ENCODE measurements around the gene ROBO3.

The ROBO3 gene

DNA sequence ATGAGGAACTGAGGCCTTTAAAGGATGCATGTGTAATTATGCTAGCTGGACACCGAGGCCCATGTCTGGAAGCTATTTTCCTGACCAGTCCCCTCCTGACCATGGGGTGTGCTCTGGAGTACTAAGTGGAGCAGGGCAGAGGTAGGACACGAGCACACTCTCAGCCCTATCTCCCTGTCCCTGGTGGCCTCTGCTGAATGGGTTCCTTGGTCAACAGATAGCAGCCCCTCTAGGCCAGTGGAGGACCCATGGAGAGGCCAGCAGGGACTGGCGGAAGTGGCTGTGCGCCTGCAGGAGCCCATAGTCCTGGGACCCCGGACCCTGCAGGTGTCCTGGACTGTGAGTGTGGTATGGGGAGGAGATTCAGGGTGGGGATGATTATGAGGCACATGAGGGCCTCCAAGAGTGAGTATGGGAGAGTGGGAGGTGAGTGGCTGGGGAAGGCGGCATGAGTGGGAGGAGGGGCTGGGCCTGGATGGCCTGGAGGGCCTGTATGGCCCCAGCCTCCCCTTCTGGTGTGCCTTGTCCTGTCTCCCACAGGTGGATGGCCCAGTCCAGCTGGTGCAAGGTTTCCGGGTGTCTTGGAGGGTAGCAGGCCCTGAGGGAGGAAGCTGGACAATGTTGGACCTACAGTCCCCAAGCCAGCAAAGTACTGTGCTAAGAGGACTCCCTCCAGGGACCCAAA is 9.5 kb downstream of the ROBO3 start:
- no peak overlapping the region for H3K4me3 ChIP-seq (ENCODE audit: low read length in 2 of 2)
- H3K27ac ChIP-seq (ENCODE audit: low read depth in 2 of 2, low read length in 2 of 2), result no peak overlapping the region
- no peaks in the 10 kb centered on the region for H3K9me3 ChIP-seq (ENCODE audit: control insufficient read depth in 2 of 2, low read length in 2 of 2)
- no peak overlapping the region for H3K9ac ChIP-seq (ENCODE audit: low read depth in 1 of 2, low read length in 2 of 2)
- peaks cover 2 to 5% of the 10 kb centered on the region in 2 donors for H3K4me1 ChIP-seq (ENCODE audit: control insufficient read depth in 2 of 2, insufficient read depth in 2 of 2, low read length in 2 of 2)
- peaks cover 24 to 43% of the 10 kb centered on the region in 2 donors for H3K27me3 ChIP-seq (ENCODE audit: control insufficient read depth in 2 of 2, insufficient read depth in 2 of 2, low read length in 2 of 2)
- H3K36me3 ChIP-seq (ENCODE audit: control insufficient read depth in 2 of 2, insufficient read depth in 2 of 2, low read length in 2 of 2), result no peaks in the 10 kb centered on the region

DNA sequence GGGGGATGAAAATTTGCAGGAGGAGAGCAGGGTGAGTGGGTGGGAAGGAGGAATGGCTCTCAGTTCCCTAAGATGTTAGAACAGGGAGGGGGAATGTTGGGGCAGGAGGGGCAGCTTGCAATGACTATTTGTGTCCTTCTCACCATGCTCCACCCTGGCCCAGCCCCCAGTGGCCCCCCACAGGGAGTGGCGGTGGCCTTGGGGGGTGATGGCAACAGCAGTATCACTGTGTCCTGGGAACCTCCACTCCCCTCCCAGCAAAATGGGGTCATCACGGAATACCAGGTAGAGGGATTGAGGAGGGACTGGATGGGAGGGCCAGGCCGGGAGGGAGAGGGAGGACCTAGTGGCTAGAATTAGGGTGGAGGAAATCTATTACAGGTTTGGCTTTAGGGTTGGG is 10.2 kb downstream of the ROBO3 start:
- Histone ChIP-seq H3K27ac (ENCODE audit: low read depth in 2 of 2, low read length in 2 of 2) (no peak overlapping the region), H3K9me3 (ENCODE audit: control insufficient read depth in 2 of 2, low read length in 2 of 2) (no peaks in the 10 kb centered on the region), H3K36me3 (ENCODE audit: control insufficient read depth in 2 of 2, insufficient read depth in 2 of 2, low read length in 2 of 2) (no peaks in the 10 kb centered on the region), H3K4me1 (ENCODE audit: control insufficient read depth in 2 of 2, insufficient read depth in 2 of 2, low read length in 2 of 2) (peaks cover 2 to 5% of the 10 kb centered on the region in 2 donors), H3K9ac (ENCODE audit: low read depth in 1 of 2, low read length in 2 of 2) (no peak overlapping the region), H3K4me3 (ENCODE audit: low read length in 2 of 2) (no peak overlapping the region), H3K27me3 (ENCODE audit: control insufficient read depth in 2 of 2, insufficient read depth in 2 of 2, low read length in 2 of 2) (peaks cover 17 to 36% of the 10 kb centered on the region in 2 donors)

DNA sequence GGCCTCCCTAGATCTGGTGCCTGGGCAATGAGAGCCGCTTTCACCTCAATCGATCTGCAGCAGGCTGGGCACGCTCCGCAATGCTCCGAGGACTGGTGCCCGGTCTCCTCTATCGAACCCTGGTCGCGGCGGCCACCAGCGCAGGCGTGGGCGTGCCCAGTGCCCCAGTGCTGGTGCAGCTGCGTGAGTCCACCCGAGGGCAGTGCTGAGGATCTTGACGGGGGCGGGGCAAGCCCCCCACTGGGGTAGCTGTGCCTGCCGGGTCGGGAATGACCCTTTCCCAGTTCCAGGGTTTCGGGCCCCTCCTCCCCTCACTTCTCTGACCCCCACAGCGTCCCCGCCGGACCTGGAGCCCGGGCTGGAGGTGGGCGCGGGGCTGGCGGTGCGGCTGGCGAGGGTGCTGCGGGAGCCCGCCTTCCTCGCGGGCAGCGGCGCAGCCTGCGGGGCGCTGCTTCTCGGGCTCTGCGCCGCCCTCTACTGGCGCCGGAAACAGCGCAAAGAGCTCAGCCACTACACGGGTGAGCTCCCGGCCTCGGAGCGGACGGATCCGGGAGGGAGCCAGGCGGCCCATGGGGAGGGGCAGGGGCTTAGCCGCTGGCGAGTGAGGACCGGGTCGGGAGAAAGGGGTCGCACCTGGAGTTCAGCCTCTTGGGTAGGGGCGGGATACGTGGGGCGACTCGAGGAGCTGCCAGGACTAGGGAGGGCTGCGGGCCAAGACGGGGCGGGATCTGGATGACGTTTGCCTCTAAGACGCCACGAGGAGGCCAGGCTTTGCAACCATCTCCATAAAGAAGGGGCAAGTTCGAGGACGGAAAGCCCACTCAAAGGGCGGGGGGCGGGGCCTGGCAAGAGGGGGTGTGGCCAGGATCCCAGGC is 10.9 kb downstream of the ROBO3 start:
- peaks cover 10 to 31% of the 10 kb centered on the region in 2 donors for H3K27me3 ChIP-seq (ENCODE audit: control insufficient read depth in 2 of 2, insufficient read depth in 2 of 2, low read length in 2 of 2)

DNA sequence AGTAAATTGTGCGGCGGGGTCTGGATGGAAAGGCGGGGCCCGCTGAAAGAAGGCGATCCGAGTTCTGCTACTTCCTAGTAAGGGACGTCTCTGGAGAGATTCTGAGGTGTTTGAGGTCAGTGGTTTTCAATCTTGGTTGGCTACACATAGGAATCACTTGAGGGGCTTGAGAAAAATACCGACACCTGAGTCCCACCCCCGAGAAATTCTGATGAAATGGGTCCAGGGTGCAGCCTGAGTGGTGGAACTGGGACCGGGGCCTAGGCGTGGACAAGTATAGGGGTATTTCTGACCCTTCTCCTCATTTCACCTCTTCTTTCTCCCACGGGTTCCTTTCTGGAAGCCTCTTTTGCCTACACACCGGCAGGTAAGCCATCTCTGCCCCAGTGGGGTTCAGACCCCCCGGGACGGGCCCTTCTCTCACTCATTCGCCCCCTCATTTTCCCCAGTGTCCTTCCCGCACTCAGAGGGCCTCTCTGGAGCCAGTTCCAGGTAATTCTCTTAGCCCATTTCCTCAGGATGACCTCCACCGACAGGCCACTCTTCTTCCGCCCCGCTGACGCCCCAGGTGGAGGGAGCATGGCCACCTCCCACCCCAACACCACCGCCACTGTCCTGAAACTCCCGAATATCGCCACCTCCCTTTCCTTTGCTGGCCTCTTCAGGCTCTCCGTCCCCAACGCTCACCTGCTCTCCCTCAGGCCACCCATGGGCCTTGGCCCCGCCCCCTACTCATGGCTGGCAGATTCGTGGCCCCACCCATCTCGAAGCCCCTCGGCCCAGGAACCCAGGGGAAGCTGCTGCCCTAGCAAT is 11.8 kb downstream of the ROBO3 start:
- Histone ChIP-seq H3K36me3 (ENCODE audit: control insufficient read depth in 2 of 2, insufficient read depth in 2 of 2, low read length in 2 of 2) (no peaks in the 10 kb centered on the region), H3K27me3 (ENCODE audit: control insufficient read depth in 2 of 2, insufficient read depth in 2 of 2, low read length in 2 of 2) (peaks cover 10 to 25% of the 10 kb centered on the region in 2 donors), H3K4me3 (ENCODE audit: low read length in 2 of 2) (peak overlapping the region; percentile 74 to 83), H3K9me3 (ENCODE audit: control insufficient read depth in 2 of 2, low read length in 2 of 2) (no peaks in the 10 kb centered on the region), H3K4me1 (ENCODE audit: control insufficient read depth in 2 of 2, insufficient read depth in 2 of 2, low read length in 2 of 2) (peaks cover 2 to 5% of the 10 kb centered on the region in 2 donors), H3K27ac (ENCODE audit: low read depth in 2 of 2, low read length in 2 of 2) (peak overlapping the region; percentile 83 to 84), H3K9ac (ENCODE audit: low read depth in 1 of 2, low read length in 2 of 2) (peak overlapping the region; percentile 47 to 85)

More for the DNA sequence above, 10.9 kb downstream of the ROBO3 start:
- Histone ChIP-seq H3K9me3 (ENCODE audit: control insufficient read depth in 2 of 2, low read length in 2 of 2) (no peaks in the 10 kb centered on the region), H3K4me1 (ENCODE audit: control insufficient read depth in 2 of 2, insufficient read depth in 2 of 2, low read length in 2 of 2) (peaks cover 2 to 5% of the 10 kb centered on the region in 2 donors), H3K36me3 (ENCODE audit: control insufficient read depth in 2 of 2, insufficient read depth in 2 of 2, low read length in 2 of 2) (no peaks in the 10 kb centered on the region), H3K4me3 (ENCODE audit: low read length in 2 of 2) (peak overlapping the region; percentile 74 to 83), H3K9ac (ENCODE audit: low read depth in 1 of 2, low read length in 2 of 2) (peak overlapping the region; percentile 70 to 85), H3K27ac (ENCODE audit: low read depth in 2 of 2, low read length in 2 of 2) (peak overlapping the region; percentile 83 to 84)

DNA sequence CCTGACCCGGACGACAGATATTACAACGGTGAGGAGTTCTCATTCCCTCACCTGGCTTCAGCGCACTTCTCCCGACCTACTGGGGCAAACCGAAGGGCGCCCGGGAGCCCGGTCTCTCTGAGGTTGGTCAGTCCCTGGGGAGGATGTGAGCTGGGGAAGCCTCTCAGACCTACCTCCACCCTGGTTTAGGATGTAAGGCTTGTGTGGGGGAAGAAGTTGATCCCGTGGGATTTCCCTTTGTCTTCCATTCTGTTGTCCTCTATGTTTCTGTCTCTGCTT is 12.3 kb downstream of the ROBO3 start:
- peak overlapping the region in 1 of 2 donors; percentile 18 for H3K9ac ChIP-seq (ENCODE audit: low read depth in 1 of 2, low read length in 2 of 2)
- no peak overlapping the region for H3K27ac ChIP-seq (ENCODE audit: low read depth in 2 of 2, low read length in 2 of 2)
- H3K9me3 ChIP-seq (ENCODE audit: control insufficient read depth in 2 of 2, low read length in 2 of 2), result no peaks in the 10 kb centered on the region
- H3K27me3 ChIP-seq (ENCODE audit: control insufficient read depth in 2 of 2, insufficient read depth in 2 of 2, low read length in 2 of 2), result peaks cover 6 to 25% of the 10 kb centered on the region in 2 donors
- peaks cover 2 to 6% of the 10 kb centered on the region in 2 donors for H3K4me1 ChIP-seq (ENCODE audit: control insufficient read depth in 2 of 2, insufficient read depth in 2 of 2, low read length in 2 of 2)
- peak overlapping the region; percentile 20 to 83 for H3K4me3 ChIP-seq (ENCODE audit: low read length in 2 of 2)
- H3K36me3 ChIP-seq (ENCODE audit: control insufficient read depth in 2 of 2, insufficient read depth in 2 of 2, low read length in 2 of 2), result no peaks in the 10 kb centered on the region

DNA sequence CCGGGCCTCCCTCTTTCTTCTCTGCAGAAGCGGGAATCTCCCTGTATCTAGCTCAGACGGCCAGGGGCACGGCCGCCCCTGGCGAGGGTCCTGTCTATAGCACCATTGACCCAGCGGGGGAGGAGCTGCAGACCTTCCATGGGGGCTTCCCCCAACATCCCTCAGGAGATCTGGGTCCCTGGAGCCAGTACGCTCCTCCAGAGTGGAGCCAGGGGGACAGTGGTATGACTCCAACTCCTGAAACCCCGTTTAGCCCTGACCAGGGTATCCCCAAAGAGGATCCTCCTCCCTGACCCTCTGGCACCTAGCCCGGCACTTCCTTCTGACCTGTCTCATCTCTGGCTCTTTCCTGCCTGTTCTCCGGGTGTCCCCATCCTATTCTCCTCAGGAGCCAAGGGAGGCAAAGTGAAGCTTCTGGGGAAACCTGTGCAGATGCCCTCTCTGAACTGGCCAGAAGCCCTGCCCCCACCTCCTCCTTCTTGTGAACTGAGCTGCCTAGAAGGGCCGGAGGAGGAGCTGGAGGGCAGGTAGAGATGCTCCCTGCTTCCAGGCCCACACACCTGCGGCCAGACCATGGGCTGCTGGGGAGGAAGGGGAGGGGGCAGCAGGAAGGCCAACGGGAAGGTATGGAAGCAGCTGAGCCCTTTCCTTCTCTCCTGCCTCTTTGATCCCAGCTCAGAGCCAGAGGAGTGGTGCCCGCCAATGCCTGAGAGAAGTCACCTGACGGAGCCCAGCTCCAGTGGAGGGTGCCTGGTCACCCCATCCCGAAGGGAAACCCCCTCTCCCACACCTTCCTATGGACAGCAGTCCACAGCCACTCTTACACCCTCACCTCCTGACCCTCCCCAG is 12.9 kb downstream of the ROBO3 start:
- no peak overlapping the region for H3K4me3 ChIP-seq (ENCODE audit: low read length in 2 of 2)
- H3K27ac ChIP-seq (ENCODE audit: low read depth in 2 of 2, low read length in 2 of 2), result no peak overlapping the region
- H3K27me3 ChIP-seq (ENCODE audit: control insufficient read depth in 2 of 2, insufficient read depth in 2 of 2, low read length in 2 of 2), result peaks cover under 1 to 20% of the 10 kb centered on the region in 2 donors
- H3K9ac ChIP-seq (ENCODE audit: low read depth in 1 of 2, low read length in 2 of 2), result no peak overlapping the region
- H3K9me3 ChIP-seq (ENCODE audit: control insufficient read depth in 2 of 2, low read length in 2 of 2), result no peaks in the 10 kb centered on the region
- H3K36me3 ChIP-seq (ENCODE audit: control insufficient read depth in 2 of 2, insufficient read depth in 2 of 2, low read length in 2 of 2), result no peaks in the 10 kb centered on the region
- H3K4me1 ChIP-seq (ENCODE audit: control insufficient read depth in 2 of 2, insufficient read depth in 2 of 2, low read length in 2 of 2), result peaks cover 4 to 8% of the 10 kb centered on the region in 2 donors

DNA sequence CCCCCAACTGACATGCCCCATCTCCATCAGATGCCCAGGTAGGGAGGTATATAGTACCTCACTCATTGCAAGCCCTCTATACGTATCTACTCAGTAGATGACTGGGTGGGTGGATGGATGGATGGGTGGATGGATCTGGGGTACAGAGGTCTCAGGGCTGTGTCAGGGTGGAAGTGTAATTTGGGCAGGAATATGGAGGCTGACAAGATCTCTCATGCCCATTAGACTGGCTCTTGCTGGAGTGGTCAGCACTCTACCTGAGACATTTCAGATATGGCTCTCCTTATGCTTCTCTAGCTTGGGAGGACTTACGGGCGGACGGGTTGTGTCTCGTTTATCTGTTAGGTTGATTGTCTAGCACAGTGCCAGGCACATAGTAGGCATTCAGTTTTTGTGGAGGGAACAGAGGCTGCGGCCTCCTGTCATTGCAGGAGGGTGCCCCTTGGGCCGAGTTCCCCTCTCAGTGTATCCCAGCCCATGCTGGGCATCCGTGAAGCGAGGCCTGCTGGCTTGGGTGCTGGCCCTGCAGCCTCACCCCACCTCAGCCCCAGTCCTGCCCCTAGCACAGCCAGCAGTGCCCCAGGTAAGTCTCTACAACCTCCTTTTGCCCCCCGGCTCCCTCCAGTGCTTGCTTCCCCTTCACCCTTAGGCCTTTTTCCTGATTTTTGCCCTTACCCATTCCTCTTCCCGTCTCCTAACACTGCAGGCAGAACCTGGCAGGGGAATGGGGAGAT is 13.7 kb downstream of the ROBO3 start:
- Histone ChIP-seq H3K9ac (ENCODE audit: low read depth in 1 of 2, low read length in 2 of 2) (no peak overlapping the region), H3K36me3 (ENCODE audit: control insufficient read depth in 2 of 2, insufficient read depth in 2 of 2, low read length in 2 of 2) (no peaks in the 10 kb centered on the region), H3K4me3 (ENCODE audit: low read length in 2 of 2) (no peak overlapping the region), H3K9me3 (ENCODE audit: control insufficient read depth in 2 of 2, low read length in 2 of 2) (no peaks in the 10 kb centered on the region), H3K27me3 (ENCODE audit: control insufficient read depth in 2 of 2, insufficient read depth in 2 of 2, low read length in 2 of 2) (peaks cover 0 to 14% of the 10 kb centered on the region in 2 donors), H3K4me1 (ENCODE audit: control insufficient read depth in 2 of 2, insufficient read depth in 2 of 2, low read length in 2 of 2) (peaks cover 4 to 8% of the 10 kb centered on the region in 2 donors), H3K27ac (ENCODE audit: low read depth in 2 of 2, low read length in 2 of 2) (no peak overlapping the region)

DNA sequence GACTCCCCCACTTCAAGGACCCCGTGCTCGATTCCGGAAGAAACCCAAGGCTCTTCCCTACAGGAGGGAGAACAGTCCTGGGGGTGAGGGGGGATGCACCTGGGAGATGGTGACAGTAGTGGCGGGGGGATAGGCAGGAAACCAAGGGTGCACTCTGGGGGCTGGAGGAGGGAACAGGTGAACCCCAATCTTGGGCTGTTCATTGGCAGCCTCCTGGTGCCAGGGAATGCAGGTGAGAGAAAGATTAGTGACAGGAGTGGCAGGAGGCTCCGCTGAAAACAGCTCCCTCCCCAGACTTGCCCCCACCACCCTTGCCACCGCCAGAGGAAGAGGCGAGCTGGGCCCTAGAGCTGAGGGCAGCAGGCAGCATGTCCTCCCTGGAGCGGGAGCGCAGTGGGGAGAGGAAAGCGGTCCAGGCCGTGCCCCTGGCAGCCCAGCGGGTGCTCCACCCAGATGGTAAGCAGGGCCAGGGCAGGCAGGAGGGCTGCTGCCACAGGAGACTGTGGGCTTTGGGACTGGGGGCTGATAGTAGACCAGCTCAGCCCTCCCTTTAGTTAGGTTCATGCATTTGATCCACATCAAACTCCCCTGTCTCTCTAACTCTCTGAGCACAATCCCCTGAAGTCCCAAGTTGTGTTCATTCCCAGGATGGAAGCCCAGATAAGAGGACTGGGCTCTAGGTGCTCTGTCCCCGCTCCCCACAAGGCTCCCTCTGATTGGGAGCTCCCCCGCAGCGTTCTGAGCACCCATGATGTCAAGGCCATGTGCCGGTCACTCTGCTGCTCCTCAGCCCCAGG is 14.5 kb downstream of the ROBO3 start:
- H3K9ac ChIP-seq (ENCODE audit: low read depth in 1 of 2, low read length in 2 of 2), result no peak overlapping the region
- peaks cover 0 to 13% of the 10 kb centered on the region in 2 donors for H3K27me3 ChIP-seq (ENCODE audit: control insufficient read depth in 2 of 2, insufficient read depth in 2 of 2, low read length in 2 of 2)
- no peak overlapping the region for H3K27ac ChIP-seq (ENCODE audit: low read depth in 2 of 2, low read length in 2 of 2)
- no peak overlapping the region for H3K4me3 ChIP-seq (ENCODE audit: low read length in 2 of 2)
- H3K36me3 ChIP-seq (ENCODE audit: control insufficient read depth in 2 of 2, insufficient read depth in 2 of 2, low read length in 2 of 2), result no peaks in the 10 kb centered on the region
- H3K4me1 ChIP-seq (ENCODE audit: control insufficient read depth in 2 of 2, insufficient read depth in 2 of 2, low read length in 2 of 2), result peaks cover 4 to 8% of the 10 kb centered on the region in 2 donors
- no peaks in the 10 kb centered on the region for H3K9me3 ChIP-seq (ENCODE audit: control insufficient read depth in 2 of 2, low read length in 2 of 2)
